B cell (primary cell): ENCODE data around the gene PARP12. TPM values are rescaled to one million over a fixed set of nuclear protein-coding genes. Genes with fewer than 3 reads are reported as not detected.

Experiments
- ATAC-seq: fragments of 200-7000 bp; cut with Tn5 transposase; one replicate; pipeline ENCODE4 v1.10.0; 2021; ENCODE audit warnings: low read depth, mild to moderate bottlenecking, moderate number of reproducible peaks, moderate library complexity
- CTCF ChIA-PET: fragments of 350-600 bp; sonication (Branson Sonifier 250); formaldehyde crosslinking; loops from one replicate; lab custom pipeline; 2021; ENCODE audit warnings: antibody characterized with exemption, inconsistent platforms; lab: Charles Lee
- POLR2A ChIA-PET: fragments of 350-600 bp; sonication (Branson Sonifier 250); formaldehyde crosslinking; loops from one replicate; lab custom pipeline; 2021; ENCODE audit warnings: antibody characterized with exemption; lab: Charles Lee
- DNase-seq: peaks from one replicate; pipeline ENCODE4 v3.0.0; 2013
- H2AFZ ChIP-seq: 2 replicates; pipeline ENCODE4 v1.6.1; 2012; ENCODE audit warnings: mild to moderate bottlenecking, low read depth, low read length; ENCODE audit not compliant: insufficient read depth, poor library complexity, severe bottlenecking
- H3K27ac ChIP-seq, 2 donors: 1 replicate in 1 of 2; 2 replicates in 1 of 2; pipeline ENCODE4 v1.5.1; 2012 to 2013; ENCODE audit warnings: low read length in 2 of 2, mild to moderate bottlenecking in 2 of 2, moderate library complexity in 1 of 2
- H3K27me3 ChIP-seq, 4 experiments: fragments of 200-600 bp in 1 of 4; sonication (generic) in 1 of 4; replicated peaks in 1 of 4; 1 replicate in 2 of 4; 2 replicates in 2 of 4; pipeline versions ENCODE4 v1.6.1 to v1.7.0; 2013 to 2016; ENCODE audit warnings: low read length in 3 of 4, mild to moderate bottlenecking in 2 of 4, mixed read lengths in 1 of 4, moderate library complexity in 1 of 4; ENCODE audit not compliant: insufficient read depth in 4 of 4, control insufficient read depth in 3 of 4; ENCODE audit errors: control extremely low read depth in 1 of 4
- H3K36me3 ChIP-seq, 2 experiments: replicated peaks in 1 of 2; 1 replicate in 1 of 2; 2 replicates in 1 of 2; pipeline versions ENCODE4 v1.6.1 to v1.7.1; 2013; ENCODE audit warnings: low read length in 1 of 2; ENCODE audit not compliant: insufficient read depth in 2 of 2, control insufficient read depth in 1 of 2; ENCODE audit errors: control extremely low read depth in 1 of 2, extremely low read depth in 1 of 2
- H3K4me1 ChIP-seq, 2 donors: fragments of 200-600 bp in 1 of 2; sonication (generic) in 1 of 2; 1 replicate in 1 of 2; 2 replicates in 1 of 2; pipeline versions ENCODE4 v1.5.1 to v1.6.1; 2013 to 2017; ENCODE audit warnings: low read length in 2 of 2; ENCODE audit not compliant: control insufficient read depth in 2 of 2, insufficient read depth in 2 of 2
- H3K4me2 ChIP-seq: replicated peaks from 2 replicates; pipeline ENCODE3; 2012; ENCODE audit warnings: mild to moderate bottlenecking, low read depth, low read length; ENCODE audit not compliant: poor library complexity, severe bottlenecking
- H3K4me3 ChIP-seq, 5 experiments: fragments of 200-600 bp in 1 of 5; sonication (generic) in 1 of 5; 1 replicate in 3 of 5; 2 replicates in 2 of 5; pipeline versions ENCODE4 v1.5.1 to v1.7.0; 2011 to 2016; ENCODE audit warnings: low read length in 4 of 5, mild to moderate bottlenecking in 4 of 5, low read depth in 2 of 5, control low read depth in 1 of 5, moderate library complexity in 1 of 5; ENCODE audit not compliant: insufficient read depth in 1 of 5; ENCODE audit errors: control extremely low read depth in 1 of 5, extremely low read depth in 1 of 5
- H3K79me2 ChIP-seq: fragments of 200-600 bp; sonication (generic); one replicate; pipeline ENCODE4 v1.6.0; 2016; ENCODE audit warnings: low read length; ENCODE audit not compliant: control insufficient read depth, insufficient read depth
- H3K9ac ChIP-seq: fragments of 200-600 bp; sonication (generic); 2 replicates; pipeline ENCODE4 v1.6.1; 2017; ENCODE audit warnings: mild to moderate bottlenecking, low read length, moderate library complexity
- H3K9me3 ChIP-seq, 3 donors: one replicate each; pipeline versions ENCODE4 v1.6.1 to v1.7.1; 2013; ENCODE audit warnings: low read length in 2 of 3; ENCODE audit not compliant: control insufficient read depth in 2 of 3, insufficient read depth in 1 of 3; ENCODE audit errors: control extremely low read depth in 1 of 3
- H4K20me1 ChIP-seq: 2 replicates; pipeline ENCODE4 v1.6.0; 2012; ENCODE audit warnings: mild to moderate bottlenecking, low read length; ENCODE audit not compliant: insufficient read depth, control insufficient read depth, poor library complexity, severe bottlenecking
- H3K27ac Mint-ChIP-seq: one replicate; pipeline ENCODE4 v1.8.0; 2021; ENCODE audit warnings: mixed read lengths
- H3K27me3 Mint-ChIP-seq: one replicate; pipeline ENCODE4 v1.8.0; 2021; ENCODE audit warnings: mixed read lengths
- H3K4me1 Mint-ChIP-seq: one replicate; pipeline ENCODE4 v1.8.0; 2021; ENCODE audit warnings: mixed read lengths
- H3K4me3 Mint-ChIP-seq: one replicate; pipeline ENCODE4 v1.8.0; 2021; ENCODE audit warnings: mixed read lengths
- H3K9me3 Mint-ChIP-seq: one replicate; pipeline ENCODE4 v1.8.0; 2022; ENCODE audit warnings: mixed read lengths; ENCODE audit not compliant: insufficient read depth
- CTCF ChIP-seq: fragments of 200-600 bp; IDR thresholded peaks from one replicate; pipeline ENCODE4 v1.8.0; 2022; ENCODE audit warnings: antibody characterized with exemption, mild to moderate bottlenecking
- EZH2 ChIP-seq: IDR thresholded peaks from 2 replicates; pipeline ENCODE4 v1.6.1; 2012; ENCODE audit warnings: borderline replicate concordance, low read depth, mild to moderate bottlenecking, moderate library complexity, low read length; ENCODE audit not compliant: insufficient read depth, poor library complexity, severe bottlenecking
- WGBS: methylation state at CpG from one replicate; pipeline ENCODE4 v1.1.5; 2013; ENCODE audit warnings: missing lambda C conversion rate; ENCODE audit not compliant: insufficient coverage; 5-methylcytosine and 5-hydroxymethylcytosine counted together
- intact Hi-C: fragments of 100-400 bp; cut with micrococcal nuclease; formaldehyde crosslinking; loops from one replicate; pipeline ENCODE4 v1.10.0; 2022
- polyA plus RNA-seq: library from polyadenylated mRNA; depleted of rRNA; stranded (reverse); fragments of >200 nt; gene quantifications from 2 replicates; pipeline ENCODE4 v1.2.3, GENCODE V29; 2012
- total RNA-seq, 2 donors: library from RNA; stranded (reverse); fragments of 120-200 nt in 1 of 2; gene quantifications; 1 replicate in 1 of 2; 2 replicates in 1 of 2; pipeline versions ENCODE4 v1.2.3 to v1.2.4, GENCODE V29; 2013 to 2022

The PARP12 gene
- total and polyA plus RNA-seq, 2 donors (not counting 1 experiment from before 2014, with no cell fraction given), result 170 to 177 TPM

- ChIA-PET CTCF (interaction anchor here (1.0 kb wide), 1 partner anchor 337 kb away, joined by 3 read pairs; no protein-coding TSS in a partner anchor), POLR2A (no interaction called here)
- Histone ChIP-seq H3K4me3 (no peak overlapping the region), H3K9me3 (no peaks in the 10 kb centered on the region), H3K4me1 (no peaks in the 10 kb centered on the region), H2AFZ (no peak overlapping the region), H3K4me2 (no peak overlapping the region), H4K20me1 (no peaks in the 10 kb centered on the region), H3K27me3 (no peaks in the 10 kb centered on the region), H3K36me3 (no peaks in the 10 kb centered on the region), H3K9ac (no peak overlapping the region), H3K27ac (no peak overlapping the region), H3K79me2 (no peaks in the 10 kb centered on the region)
- WGBS, result 100% methylated on average over 4 of the region's 9 CpGs
- no peak for DNase-seq
- TF ChIP-seq CTCF (no peak), EZH2 (no peak)
- H3K4me3 Mint-ChIP-seq, result no peak overlapping the region
- H3K27me3 Mint-ChIP-seq, result peaks cover 8% of the 10 kb centered on the region
- intact Hi-C loops, result no loop called here
- H3K9me3 Mint-ChIP-seq, result no peaks in the 10 kb centered on the region
- H3K4me1 Mint-ChIP-seq, result no peaks in the 10 kb centered on the region
- ATAC-seq, result no peak
- H3K27ac Mint-ChIP-seq, result no peak overlapping the region
Observed at GRCh38 chr7:139982927-139983920, 79.5 kb downstream of the PARP12 start.

DNA sequence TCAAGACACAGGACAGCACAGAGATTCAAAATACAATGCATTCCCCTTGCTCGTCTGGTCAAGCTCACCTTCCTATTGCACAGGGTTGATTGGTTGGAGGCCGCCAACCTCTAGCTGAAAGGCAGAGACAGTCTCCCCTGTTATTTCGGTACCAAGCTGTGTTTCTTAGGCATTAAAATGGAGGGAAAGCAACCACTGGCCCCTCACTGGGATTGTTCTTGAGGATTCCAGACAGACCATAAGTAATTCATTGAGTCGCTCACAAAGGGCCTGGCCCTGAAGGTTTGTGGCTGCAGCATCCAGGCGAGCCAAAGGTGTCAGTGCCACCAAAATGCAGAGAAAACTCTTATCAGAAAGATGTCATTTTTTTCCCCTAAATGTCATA, 81.2 kb downstream of the PARP12 start:
- ATAC-seq (no peak), DNase-seq (no peak)
- H3K27ac Mint-ChIP-seq, result no peak overlapping the region
- WGBS, result 98% methylated on average over 4 of the region's 5 CpGs
- H3K79me2 ChIP-seq, result no peaks in the 10 kb centered on the region
- no peaks in the 10 kb centered on the region for H3K4me1 Mint-ChIP-seq
- H3K9ac ChIP-seq, result no peak overlapping the region
- no peak overlapping the region for H3K4me2 ChIP-seq
- peaks cover 8% of the 10 kb centered on the region for H3K27me3 Mint-ChIP-seq
- POLR2A ChIA-PET, result no interaction called here
- no peaks in the 10 kb centered on the region for H4K20me1 ChIP-seq
- no peaks in the 10 kb centered on the region for H3K9me3 Mint-ChIP-seq
- H3K27me3 ChIP-seq, result no peaks in the 10 kb centered on the region
- intact Hi-C loops, result no loop called here
- no peaks in the 10 kb centered on the region for H3K9me3 ChIP-seq
- H3K4me3 Mint-ChIP-seq, result no peak overlapping the region
- CTCF ChIA-PET, result no interaction called here
- no peaks in the 10 kb centered on the region for H3K36me3 ChIP-seq
- no peak overlapping the region for H3K27ac ChIP-seq
- H3K4me3 ChIP-seq, result no peak overlapping the region
- H3K4me1 ChIP-seq, result no peaks in the 10 kb centered on the region
- TF ChIP-seq CTCF (no peak), EZH2 (no peak)
- H2AFZ ChIP-seq, result no peak overlapping the region
